ENCODE results near the gene DNAJC4. TPM values are rescaled to one million over a fixed set of nuclear protein-coding genes. Genes with fewer than 3 reads are reported as not detected.

The DNAJC4 gene
- total and polyA plus RNA-seq, 2 donors from 2014 or later: 31.1 to 102 TPM

GRCh38 chr11:64203421-64204079, 26.8 kb upstream of the DNAJC4 start:
- TF ChIP-seq CTCF (IDR thresholded peaks at IDR 0.05; ENCODE audit: borderline replicate concordance, extremely low read depth, insufficient read depth): no peak
- peaks cover 4 to 37% (median 24%) of the 10 kb centered on the region in 3 donors for H3K36me3 ChIP-seq (ENCODE audit: control insufficient read depth in 2 of 3, insufficient read depth in 3 of 3, low read length in 3 of 3)
- H3K9me3 ChIP-seq (ENCODE audit: control insufficient read depth in 2 of 3, insufficient read depth in 1 of 3, low read length in 3 of 3): no peaks in the 10 kb centered on the region
- no peak overlapping the region for H3K27ac ChIP-seq (ENCODE audit: low read depth in 2 of 2, low read length in 2 of 2)
- no peaks in the 10 kb centered on the region for H3K27me3 ChIP-seq (ENCODE audit: control insufficient read depth, insufficient read depth, low read length)
- DNase-seq (no peak), FAIRE-seq (no peak)
- intact Hi-C loops (cut with DNase I): no loop called here
- peaks cover 0 to 5% (median 0%) of the 10 kb centered on the region in 3 donors for H3K4me1 ChIP-seq (ENCODE audit: control insufficient read depth in 2 of 3, insufficient read depth in 2 of 3, low read depth in 1 of 3, low read length in 3 of 3)
- no peak overlapping the region for H3K9ac ChIP-seq (ENCODE audit: low read length in 3 of 3)
- no peak overlapping the region for H3K4me3 ChIP-seq (ENCODE audit: low read length in 3 of 3)

GRCh38 chr11:64204080-64204440, 26.3 kb upstream of the DNAJC4 start:
- peaks cover 0 to 5% (median 0%) of the 10 kb centered on the region in 3 donors for H3K4me1 ChIP-seq (ENCODE audit: control insufficient read depth in 2 of 3, insufficient read depth in 2 of 3, low read depth in 1 of 3, low read length in 3 of 3)
- H3K36me3 ChIP-seq (ENCODE audit: control insufficient read depth in 2 of 3, insufficient read depth in 3 of 3, low read length in 3 of 3): peaks cover 4 to 37% (median 24%) of the 10 kb centered on the region in 3 donors
- no peak for FAIRE-seq
- no peaks in the 10 kb centered on the region for H3K9me3 ChIP-seq (ENCODE audit: control insufficient read depth in 2 of 3, insufficient read depth in 1 of 3, low read length in 3 of 3)
- intact Hi-C loops (cut with DNase I): no loop called here
- no peak overlapping the region for H3K27ac ChIP-seq (ENCODE audit: low read depth in 2 of 2, low read length in 2 of 2)
- no peak for TF ChIP-seq CTCF (IDR thresholded peaks at IDR 0.05; ENCODE audit: borderline replicate concordance, extremely low read depth, insufficient read depth)
- H3K9ac ChIP-seq (ENCODE audit: low read length in 3 of 3): no peak overlapping the region
- no peaks in the 10 kb centered on the region for H3K27me3 ChIP-seq (ENCODE audit: control insufficient read depth, insufficient read depth, low read length)
- DNase-seq: peak in 1 of 5 donors; percentile 40
- no peak overlapping the region for H3K4me3 ChIP-seq (ENCODE audit: low read length in 3 of 3)

- Histone ChIP-seq H3K4me3 (ENCODE audit: low read length in 3 of 3) (no peak overlapping the region), H3K9me3 (ENCODE audit: control insufficient read depth in 2 of 3, insufficient read depth in 1 of 3, low read length in 3 of 3) (no peaks in the 10 kb centered on the region), H3K36me3 (ENCODE audit: control insufficient read depth in 2 of 3, insufficient read depth in 3 of 3, low read length in 3 of 3) (peaks cover 4 to 37% (median 24%) of the 10 kb centered on the region in 3 donors), H3K27ac (ENCODE audit: low read depth in 2 of 2, low read length in 2 of 2) (no peak overlapping the region), H3K9ac (ENCODE audit: low read length in 3 of 3) (no peak overlapping the region), H3K27me3 (ENCODE audit: control insufficient read depth, insufficient read depth, low read length) (no peaks in the 10 kb centered on the region), H3K4me1 (ENCODE audit: control insufficient read depth in 2 of 3, insufficient read depth in 2 of 3, low read depth in 1 of 3, low read length in 3 of 3) (peaks cover 0 to 5% (median 0%) of the 10 kb centered on the region in 3 donors)
- intact Hi-C loops (cut with DNase I): no loop called here
- FAIRE-seq (no peak), DNase-seq (peak; percentile 87 to 96 (median 94))
- TF ChIP-seq CTCF (IDR thresholded peaks at IDR 0.05; ENCODE audit: borderline replicate concordance, extremely low read depth, insufficient read depth): peak; percentile 87
Measured at GRCh38 chr11:64204464-64204989, 25.8 kb upstream of the DNAJC4 start.
